PFSK-1 (cell line): ENCODE data around the gene PIK3CD.
A peak's percentile ranks its signal among the peaks of the same experiment; 100 is the strongest.

Source experiments
- FOXP2 ChIP-seq: optimal IDR thresholded peaks from 2 replicates; pipeline ENCODE3; 2011; ENCODE audit warnings: borderline replicate concordance, control low read depth, inconsistent platforms; ENCODE audit not compliant: insufficient read depth; ENCODE audit errors: extremely low read length, extremely low read depth
- POLR2AphosphoS5 ChIP-seq: IDR thresholded peaks from 2 replicates; pipeline ENCODE4 v1.6.1; 2012; ENCODE audit warnings: low read depth, mild to moderate bottlenecking, control low read depth, low read length, moderate library complexity
- SIN3A ChIP-seq: IDR thresholded peaks from 2 replicates; pipeline ENCODE4 v1.6.1; 2012; ENCODE audit warnings: mild to moderate bottlenecking, low read length, moderate library complexity, borderline replicate concordance; ENCODE audit not compliant: insufficient read depth
- TAF1 ChIP-seq: IDR thresholded peaks from 2 replicates; pipeline ENCODE4 v1.6.1; 2012; ENCODE audit warnings: low read length, control low read depth, borderline replicate concordance; ENCODE audit not compliant: insufficient read depth
- TF ChIP-seq, protein P1 (sequence below), 2 experiments: IDR thresholded peaks; 2 replicates each; pipeline versions ENCODE4 v1.6.1 to v1.8.0; 2011 to 2012; ENCODE audit warnings: low read depth in 2 of 2, low read length in 2 of 2, control low read depth in 1 of 2, inconsistent platforms in 1 of 2, mild to moderate bottlenecking in 1 of 2, moderate library complexity in 1 of 2; ENCODE audit not compliant: insufficient read depth in 1 of 2

PIK3CD gene

DNA sequence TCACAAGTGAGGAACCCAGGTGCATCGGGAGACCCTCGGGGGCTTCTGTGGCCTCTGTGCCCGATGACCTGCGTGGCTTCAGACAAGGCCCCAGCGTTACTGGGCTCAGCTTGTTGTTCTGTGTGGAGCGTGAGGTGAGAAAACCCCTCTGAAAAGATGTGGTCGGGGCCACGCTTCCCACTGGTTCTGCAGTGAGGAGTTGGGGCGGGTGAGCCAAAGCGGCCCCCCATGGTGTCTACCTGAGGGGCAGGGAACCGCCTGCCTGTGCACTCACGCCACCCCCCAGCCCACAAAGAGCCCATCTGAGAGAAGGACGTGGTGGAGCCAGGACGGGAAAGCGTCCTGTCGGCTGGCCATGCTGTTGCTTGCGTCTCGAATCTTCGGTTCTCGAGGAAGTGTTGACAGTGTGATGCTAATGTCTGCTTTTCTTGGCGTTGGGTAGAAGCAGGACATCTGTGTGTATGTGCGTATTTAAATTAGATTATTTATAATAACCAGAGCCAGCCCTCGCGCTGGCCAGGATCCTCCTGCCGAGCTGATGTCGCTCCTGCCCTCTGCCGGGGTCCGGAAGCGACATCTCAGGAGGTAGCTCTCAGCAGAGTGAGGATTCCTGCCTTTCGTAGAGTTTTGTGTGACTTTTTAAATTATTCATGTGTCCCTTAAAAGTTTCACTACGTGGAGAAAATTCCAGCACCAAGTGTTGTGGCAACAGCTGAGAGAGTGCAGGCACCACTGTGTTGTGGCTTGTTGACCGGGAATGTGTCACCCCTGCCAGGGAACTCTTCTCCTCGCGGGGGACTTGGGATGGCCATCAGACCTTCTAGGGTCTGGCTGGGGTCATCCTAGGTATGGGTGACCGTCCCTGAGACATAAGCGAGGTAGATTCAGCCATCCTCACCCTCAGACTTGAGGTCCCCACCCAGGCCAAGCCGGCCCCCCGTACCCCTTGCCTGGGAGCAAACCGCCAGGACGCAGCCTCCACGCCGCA lies 47.5 kb upstream of the PIK3CD start:
- TF ChIP-seq FOXP2 (no peak), SIN3A (0 out of 2 replicates have a peak, but pooled peaks have one; percentile 29)

- TF ChIP-seq FOXP2, result no peak
- TF ChIP-seq TAF1, result no peak
Observed at GRCh38 chr1:9604836-9605235, 46.7 kb upstream of the PIK3CD start.

- TF ChIP-seq POLR2AphosphoS5, result no peak
- TF ChIP-seq, protein P1, sequence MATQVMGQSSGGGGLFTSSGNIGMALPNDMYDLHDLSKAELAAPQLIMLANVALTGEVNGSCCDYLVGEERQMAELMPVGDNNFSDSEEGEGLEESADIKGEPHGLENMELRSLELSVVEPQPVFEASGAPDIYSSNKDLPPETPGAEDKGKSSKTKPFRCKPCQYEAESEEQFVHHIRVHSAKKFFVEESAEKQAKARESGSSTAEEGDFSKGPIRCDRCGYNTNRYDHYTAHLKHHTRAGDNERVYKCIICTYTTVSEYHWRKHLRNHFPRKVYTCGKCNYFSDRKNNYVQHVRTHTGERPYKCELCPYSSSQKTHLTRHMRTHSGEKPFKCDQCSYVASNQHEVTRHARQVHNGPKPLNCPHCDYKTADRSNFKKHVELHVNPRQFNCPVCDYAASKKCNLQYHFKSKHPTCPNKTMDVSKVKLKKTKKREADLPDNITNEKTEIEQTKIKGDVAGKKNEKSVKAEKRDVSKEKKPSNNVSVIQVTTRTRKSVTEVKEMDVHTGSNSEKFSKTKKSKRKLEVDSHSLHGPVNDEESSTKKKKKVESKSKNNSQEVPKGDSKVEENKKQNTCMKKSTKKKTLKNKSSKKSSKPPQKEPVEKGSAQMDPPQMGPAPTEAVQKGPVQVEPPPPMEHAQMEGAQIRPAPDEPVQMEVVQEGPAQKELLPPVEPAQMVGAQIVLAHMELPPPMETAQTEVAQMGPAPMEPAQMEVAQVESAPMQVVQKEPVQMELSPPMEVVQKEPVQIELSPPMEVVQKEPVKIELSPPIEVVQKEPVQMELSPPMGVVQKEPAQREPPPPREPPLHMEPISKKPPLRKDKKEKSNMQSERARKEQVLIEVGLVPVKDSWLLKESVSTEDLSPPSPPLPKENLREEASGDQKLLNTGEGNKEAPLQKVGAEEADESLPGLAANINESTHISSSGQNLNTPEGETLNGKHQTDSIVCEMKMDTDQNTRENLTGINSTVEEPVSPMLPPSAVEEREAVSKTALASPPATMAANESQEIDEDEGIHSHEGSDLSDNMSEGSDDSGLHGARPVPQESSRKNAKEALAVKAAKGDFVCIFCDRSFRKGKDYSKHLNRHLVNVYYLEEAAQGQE (IDR thresholded peaks at IDR 0.05; ENCODE audit: insufficient read depth in 1 of 2, low read depth in 2 of 2, low read length in 2 of 2), result no peak
- no peak for TF ChIP-seq FOXP2
- TF ChIP-seq SIN3A, result no peak
- no peak for TF ChIP-seq TAF1
Observed at GRCh38 chr1:9605946-9606455, 45.5 kb upstream of the PIK3CD start.

GRCh38 chr1:9606458-9606857 lies 45.1 kb upstream of the PIK3CD start:
- TF ChIP-seq, protein P1 (IDR thresholded peaks at IDR 0.05; ENCODE audit: insufficient read depth in 1 of 2, low read depth in 2 of 2, low read length in 2 of 2), result no peak
- no peak for TF ChIP-seq TAF1

- no peak for TF ChIP-seq TAF1
- TF ChIP-seq SIN3A, result no peak
- TF ChIP-seq FOXP2, result no peak
- TF ChIP-seq, protein P1 (IDR thresholded peaks at IDR 0.05; ENCODE audit: insufficient read depth in 1 of 2, low read depth in 2 of 2, low read length in 2 of 2), result no peak
- no peak for TF ChIP-seq POLR2AphosphoS5
Observed at GRCh38 chr1:9606948-9607347, 44.6 kb upstream of the PIK3CD start.

- TF ChIP-seq FOXP2 (no peak), POLR2AphosphoS5 (no peak)
- TF ChIP-seq, protein P1 (IDR thresholded peaks at IDR 0.05; ENCODE audit: insufficient read depth in 1 of 2, low read depth in 2 of 2, low read length in 2 of 2), result no peak
Observed at GRCh38 chr1:9607352-9607751, 44.2 kb upstream of the PIK3CD start.
